ENCODE results near the gene FAM3B.

Gene FAM3B

GRCh38 chr21:41396558-41397075 lies 80.0 kb downstream of the FAM3B start:
- Histone ChIP-seq H3K27me3 (replicated peaks; ENCODE audit: control insufficient read depth, insufficient read depth, low read length, poor library complexity, severe bottlenecking) (no peaks in the 10 kb centered on the region), H3K4me1 (ENCODE audit: control insufficient read depth, insufficient read depth, low read length, poor library complexity, severe bottlenecking) (no peaks in the 10 kb centered on the region), H3K27ac (ENCODE audit: insufficient read depth, low read length, poor library complexity, severe bottlenecking) (no peak overlapping the region), H3K9me3 (ENCODE audit: control insufficient read depth, low read length) (no peaks in the 10 kb centered on the region), H3K4me3 (ENCODE audit: insufficient read depth, low read depth, low read length, poor library complexity, severe bottlenecking) (no peak overlapping the region), H3K36me3 (ENCODE audit: control insufficient read depth, insufficient read depth, low read length) (peaks cover 62% of the 10 kb centered on the region)
- no peak for DNase-seq

GRCh38 chr21:41397471-41397891 lies 80.9 kb downstream of the FAM3B start:
- Histone ChIP-seq H3K36me3 (ENCODE audit: control insufficient read depth, insufficient read depth, low read length) (peaks cover 61% of the 10 kb centered on the region), H3K27me3 (replicated peaks; ENCODE audit: control insufficient read depth, insufficient read depth, low read length, poor library complexity, severe bottlenecking) (no peaks in the 10 kb centered on the region), H3K27ac (ENCODE audit: insufficient read depth, low read length, poor library complexity, severe bottlenecking) (no peak overlapping the region), H3K4me3 (ENCODE audit: insufficient read depth, low read depth, low read length, poor library complexity, severe bottlenecking) (no peak overlapping the region), H3K9me3 (ENCODE audit: control insufficient read depth, low read length) (no peaks in the 10 kb centered on the region), H3K4me1 (ENCODE audit: control insufficient read depth, insufficient read depth, low read length, poor library complexity, severe bottlenecking) (no peaks in the 10 kb centered on the region)
- no peak for DNase-seq

- Histone ChIP-seq H3K27ac (ENCODE audit: insufficient read depth, low read length, poor library complexity, severe bottlenecking) (no peak overlapping the region), H3K9me3 (ENCODE audit: control insufficient read depth, low read length) (no peaks in the 10 kb centered on the region), H3K4me1 (ENCODE audit: control insufficient read depth, insufficient read depth, low read length, poor library complexity, severe bottlenecking) (no peaks in the 10 kb centered on the region), H3K36me3 (ENCODE audit: control insufficient read depth, insufficient read depth, low read length) (peaks cover 68% of the 10 kb centered on the region), H3K27me3 (replicated peaks; ENCODE audit: control insufficient read depth, insufficient read depth, low read length, poor library complexity, severe bottlenecking) (no peaks in the 10 kb centered on the region), H3K4me3 (ENCODE audit: insufficient read depth, low read depth, low read length, poor library complexity, severe bottlenecking) (no peak overlapping the region)
- DNase-seq, result no peak
These were observed 81.7 kb downstream of the FAM3B start for GRCh38 chr21:41398251-41398650.

- DNase-seq, result no peak
- Histone ChIP-seq H3K36me3 (ENCODE audit: control insufficient read depth, insufficient read depth, low read length) (peaks cover 73% of the 10 kb centered on the region), H3K9me3 (ENCODE audit: control insufficient read depth, low read length) (no peaks in the 10 kb centered on the region), H3K27me3 (replicated peaks; ENCODE audit: control insufficient read depth, insufficient read depth, low read length, poor library complexity, severe bottlenecking) (no peaks in the 10 kb centered on the region), H3K4me3 (ENCODE audit: insufficient read depth, low read depth, low read length, poor library complexity, severe bottlenecking) (no peak overlapping the region), H3K27ac (ENCODE audit: insufficient read depth, low read length, poor library complexity, severe bottlenecking) (no peak overlapping the region), H3K4me1 (ENCODE audit: control insufficient read depth, insufficient read depth, low read length, poor library complexity, severe bottlenecking) (no peaks in the 10 kb centered on the region)
These were observed 82.2 kb downstream of the FAM3B start for GRCh38 chr21:41398831-41399230.

GRCh38 chr21:41399246-41399800 lies 82.7 kb downstream of the FAM3B start:
- no peak for DNase-seq

GRCh38 chr21:41402231-41402630 lies 85.6 kb downstream of the FAM3B start:
- Histone ChIP-seq H3K4me1 (ENCODE audit: control insufficient read depth, insufficient read depth, low read length, poor library complexity, severe bottlenecking) (no peaks in the 10 kb centered on the region), H3K27me3 (replicated peaks; ENCODE audit: control insufficient read depth, insufficient read depth, low read length, poor library complexity, severe bottlenecking) (no peaks in the 10 kb centered on the region), H3K27ac (ENCODE audit: insufficient read depth, low read length, poor library complexity, severe bottlenecking) (no peak overlapping the region), H3K4me3 (ENCODE audit: insufficient read depth, low read depth, low read length, poor library complexity, severe bottlenecking) (no peak overlapping the region), H3K36me3 (ENCODE audit: control insufficient read depth, insufficient read depth, low read length) (peaks cover 67% of the 10 kb centered on the region), H3K9me3 (ENCODE audit: control insufficient read depth, low read length) (no peaks in the 10 kb centered on the region)
- no peak for DNase-seq

More at GRCh38 chr21:41399246-41399800, 82.7 kb downstream of the FAM3B start:
- Histone ChIP-seq H3K9me3 (ENCODE audit: control insufficient read depth, low read length) (no peaks in the 10 kb centered on the region), H3K27me3 (replicated peaks; ENCODE audit: control insufficient read depth, insufficient read depth, low read length, poor library complexity, severe bottlenecking) (no peaks in the 10 kb centered on the region), H3K4me1 (ENCODE audit: control insufficient read depth, insufficient read depth, low read length, poor library complexity, severe bottlenecking) (no peaks in the 10 kb centered on the region), H3K36me3 (ENCODE audit: control insufficient read depth, insufficient read depth, low read length) (peaks cover 77% of the 10 kb centered on the region), H3K27ac (ENCODE audit: insufficient read depth, low read length, poor library complexity, severe bottlenecking) (no peak overlapping the region), H3K4me3 (ENCODE audit: insufficient read depth, low read depth, low read length, poor library complexity, severe bottlenecking) (no peak overlapping the region)

- Histone ChIP-seq H3K9me3 (ENCODE audit: control insufficient read depth, low read length) (no peaks in the 10 kb centered on the region), H3K27me3 (replicated peaks; ENCODE audit: control insufficient read depth, insufficient read depth, low read length, poor library complexity, severe bottlenecking) (no peaks in the 10 kb centered on the region), H3K4me1 (ENCODE audit: control insufficient read depth, insufficient read depth, low read length, poor library complexity, severe bottlenecking) (no peaks in the 10 kb centered on the region), H3K4me3 (ENCODE audit: insufficient read depth, low read depth, low read length, poor library complexity, severe bottlenecking) (no peak overlapping the region), H3K36me3 (ENCODE audit: control insufficient read depth, insufficient read depth, low read length) (peaks cover 67% of the 10 kb centered on the region), H3K27ac (ENCODE audit: insufficient read depth, low read length, poor library complexity, severe bottlenecking) (no peak overlapping the region)
- no peak for DNase-seq
These were observed 86.2 kb downstream of the FAM3B start for GRCh38 chr21:41402796-41403195.

GRCh38 chr21:41403331-41403730 lies 86.7 kb downstream of the FAM3B start:
- H3K27me3 ChIP-seq (replicated peaks; ENCODE audit: control insufficient read depth, insufficient read depth, low read length, poor library complexity, severe bottlenecking), result no peaks in the 10 kb centered on the region
- H3K9me3 ChIP-seq (ENCODE audit: control insufficient read depth, low read length), result no peaks in the 10 kb centered on the region
- DNase-seq, result no peak
- H3K36me3 ChIP-seq (ENCODE audit: control insufficient read depth, insufficient read depth, low read length), result peaks cover 69% of the 10 kb centered on the region
- H3K27ac ChIP-seq (ENCODE audit: insufficient read depth, low read length, poor library complexity, severe bottlenecking), result no peak overlapping the region
- no peak overlapping the region for H3K4me3 ChIP-seq (ENCODE audit: insufficient read depth, low read depth, low read length, poor library complexity, severe bottlenecking)
- H3K4me1 ChIP-seq (ENCODE audit: control insufficient read depth, insufficient read depth, low read length, poor library complexity, severe bottlenecking), result no peaks in the 10 kb centered on the region

- Histone ChIP-seq H3K9me3 (ENCODE audit: control insufficient read depth, low read length) (no peaks in the 10 kb centered on the region), H3K27ac (ENCODE audit: insufficient read depth, low read length, poor library complexity, severe bottlenecking) (no peak overlapping the region), H3K4me1 (ENCODE audit: control insufficient read depth, insufficient read depth, low read length, poor library complexity, severe bottlenecking) (no peaks in the 10 kb centered on the region), H3K27me3 (replicated peaks; ENCODE audit: control insufficient read depth, insufficient read depth, low read length, poor library complexity, severe bottlenecking) (no peaks in the 10 kb centered on the region), H3K4me3 (ENCODE audit: insufficient read depth, low read depth, low read length, poor library complexity, severe bottlenecking) (no peak overlapping the region), H3K36me3 (ENCODE audit: control insufficient read depth, insufficient read depth, low read length) (peaks cover 69% of the 10 kb centered on the region)
- no peak for DNase-seq
These were observed 87.4 kb downstream of the FAM3B start for GRCh38 chr21:41403966-41404365.

GRCh38 chr21:41405321-41405720 lies 88.7 kb downstream of the FAM3B start:
- H3K27me3 ChIP-seq (replicated peaks; ENCODE audit: control insufficient read depth, insufficient read depth, low read length, poor library complexity, severe bottlenecking), result no peaks in the 10 kb centered on the region
- no peak overlapping the region for H3K27ac ChIP-seq (ENCODE audit: insufficient read depth, low read length, poor library complexity, severe bottlenecking)

More at GRCh38 chr21:41405321-41405720, 88.7 kb downstream of the FAM3B start:
- no peaks in the 10 kb centered on the region for H3K4me1 ChIP-seq (ENCODE audit: control insufficient read depth, insufficient read depth, low read length, poor library complexity, severe bottlenecking)
- H3K9me3 ChIP-seq (ENCODE audit: control insufficient read depth, low read length), result no peaks in the 10 kb centered on the region
- H3K4me3 ChIP-seq (ENCODE audit: insufficient read depth, low read depth, low read length, poor library complexity, severe bottlenecking), result no peak overlapping the region
- no peak for DNase-seq
- H3K36me3 ChIP-seq (ENCODE audit: control insufficient read depth, insufficient read depth, low read length), result peaks cover 70% of the 10 kb centered on the region

All from effector memory CD4-positive, alpha-beta T cell (primary cell).